SK-MEL-5 (cell line): ENCODE data around the gene TMEM161B. TPM values are rescaled to one million over a fixed set of nuclear protein-coding genes. Genes with fewer than 3 reads are reported as not detected.

ENCODE experiments used
- small RNA-seq, 2 experiments: library from RNA; depleted of rRNA; stranded (forward); fragments of <200 nt; gene quantifications; one replicate each; pipeline ENCODE3, GENCODE V24; 2014
- total RNA-seq: library from RNA; depleted of rRNA; stranded (reverse); fragments of >200 nt; shearing (Covaris generic); gene quantifications from 2 replicates; pipeline ENCODE4 v1.2.3, GENCODE V29; 2014

TMEM161B gene
- total RNA-seq, 1 experiment from 2014 or later: 45.5 TPM

Small RNAs within 50 kb of the gene (small RNA-seq; reads per million reads assigned to genes)
- 0 reads per million in 2 experiments for gene RNA5SP187
